Esophagus (tissue), 2 donors: ENCODE measurements around the gene BRCA1. TPM values are rescaled to one million over a fixed set of nuclear protein-coding genes. Genes with fewer than 3 reads are reported as not detected.
A peak's percentile ranks its signal among the peaks of the same experiment; 100 is the strongest.

Experiments used
- H3K27ac ChIP-seq, 2 donors: one replicate each; pipeline ENCODE4 v1.5.1; 2013; ENCODE audit warnings: low read depth in 2 of 2, mild to moderate bottlenecking in 2 of 2, inconsistent platforms in 1 of 2, low read length in 1 of 2, moderate library complexity in 1 of 2
- H3K27me3 ChIP-seq, 2 donors: one replicate each; pipeline ENCODE4 v1.6.1; 2013; ENCODE audit warnings: low read length in 2 of 2, control low read depth in 1 of 2, mild to moderate bottlenecking in 1 of 2; ENCODE audit not compliant: insufficient read depth in 2 of 2, control insufficient read depth in 1 of 2
- H3K36me3 ChIP-seq, 2 donors: one replicate each; pipeline ENCODE4 v1.6.1; 2013; ENCODE audit warnings: low read length in 1 of 2; ENCODE audit not compliant: control insufficient read depth in 2 of 2, insufficient read depth in 2 of 2
- H3K4me1 ChIP-seq, 2 donors: one replicate each; pipeline ENCODE4 v1.6.1; 2013; ENCODE audit warnings: low read length in 1 of 2; ENCODE audit not compliant: control insufficient read depth in 2 of 2, insufficient read depth in 2 of 2
- H3K4me3 ChIP-seq, 2 donors: one replicate each; pipeline ENCODE4 v1.5.1; 2013; ENCODE audit warnings: low read length in 2 of 2, mild to moderate bottlenecking in 2 of 2, low read depth in 1 of 2, moderate library complexity in 1 of 2
- H3K9me3 ChIP-seq, 2 donors: one replicate each; pipeline ENCODE4 v1.6.1; 2013; ENCODE audit warnings: mild to moderate bottlenecking in 2 of 2, low read depth in 1 of 2, low read length in 1 of 2, moderate library complexity in 1 of 2; ENCODE audit not compliant: control insufficient read depth in 2 of 2, insufficient read depth in 1 of 2
- WGBS, 2 donors: extraction: QIAGEN DNeasy Blood & Tissue Kit; methylation state at CpG; one replicate each; pipeline ENCODE4 v1.1.7; 2013; 5-methylcytosine and 5-hydroxymethylcytosine counted together
- polyA plus RNA-seq, 2 donors: library from polyadenylated mRNA; stranded (reverse); fragments of 200-250 nt; gene quantifications; one replicate each; pipeline ENCODE4 v1.2.3, GENCODE V29; 2013
- donor health status: healthy with polysubstance abuse.
- donor health status: Bipolar disorder and iron deficiency.

Gene BRCA1
- polyA plus RNA-seq, 2 donors: 3.7 to 3.8 TPM

GRCh38 chr17:43027091-43028032 is 97.8 kb downstream of the BRCA1 start:
- 80% methylated on average over 8 to 9 of the region's 9 CpGs for WGBS, 2 donors
- no peak overlapping the region for H3K27ac ChIP-seq
- H3K27me3 ChIP-seq: no peaks in the 10 kb centered on the region
- no peak overlapping the region for H3K4me3 ChIP-seq
- H3K9me3 ChIP-seq: no peaks in the 10 kb centered on the region
- no peaks in the 10 kb centered on the region for H3K36me3 ChIP-seq
- peaks cover 0 to 2% of the 10 kb centered on the region in 2 donors for H3K4me1 ChIP-seq

- H3K4me3 ChIP-seq: no peak overlapping the region
- WGBS, 2 donors: 77 to 78% methylated on average over 5 of the region's 5 CpGs
- no peaks in the 10 kb centered on the region for H3K36me3 ChIP-seq
- H3K27me3 ChIP-seq: no peaks in the 10 kb centered on the region
- no peaks in the 10 kb centered on the region for H3K9me3 ChIP-seq
- H3K4me1 ChIP-seq: peaks cover 0 to 2% of the 10 kb centered on the region in 2 donors
- H3K27ac ChIP-seq: no peak overlapping the region
Measured at GRCh38 chr17:43026595-43026994, 98.6 kb downstream of the BRCA1 start.

GRCh38 chr17:43025766-43026537 is 99.2 kb downstream of the BRCA1 start:
- Histone ChIP-seq H3K36me3 (no peaks in the 10 kb centered on the region), H3K4me1 (peaks cover 0 to 2% of the 10 kb centered on the region in 2 donors), H3K27ac (no peak overlapping the region), H3K4me3 (no peak overlapping the region), H3K9me3 (no peaks in the 10 kb centered on the region), H3K27me3 (no peaks in the 10 kb centered on the region)
- WGBS, 2 donors: 62 to 76% methylated on average over 14 to 16 of the region's 16 CpGs

DNA sequence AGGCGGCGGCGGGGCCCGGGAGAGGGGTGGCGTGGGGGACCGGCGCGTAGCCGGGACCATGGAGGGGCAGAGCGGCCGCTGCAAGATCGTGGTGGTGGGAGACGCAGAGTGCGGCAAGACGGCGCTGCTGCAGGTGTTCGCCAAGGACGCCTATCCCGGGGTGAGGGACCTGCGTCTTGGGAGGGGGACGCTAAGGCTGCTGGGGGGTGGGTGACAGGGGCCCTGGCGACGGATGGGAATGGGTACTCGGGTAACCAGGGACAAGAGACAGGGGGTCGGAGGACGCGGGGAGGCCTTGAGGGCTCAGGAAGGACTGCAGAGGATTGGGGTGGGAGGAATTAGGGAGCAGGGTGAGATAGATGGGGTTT is 99.9 kb downstream of the BRCA1 start:
- WGBS, 2 donors: 7% methylated on average over 20 to 27 of the region's 27 CpGs
- Histone ChIP-seq H3K27ac (peak overlapping the region in 1 of 2 donors; percentile 5), H3K4me3 (peak overlapping the region; percentile 33 to 40)

GRCh38 chr17:43024407-43025289 is 100.5 kb downstream of the BRCA1 start, which contains the start of gene RND2:
RND2 (plus strand) TSS chr17:43025231; CDS start chr17:43025348, 117 bp downstream.
- Histone ChIP-seq H3K4me1 (peaks cover 0 to 5% of the 10 kb centered on the region in 2 donors), H3K36me3 (peaks cover 0 to 2% of the 10 kb centered on the region in 2 donors), H3K27me3 (no peaks in the 10 kb centered on the region), H3K9me3 (no peaks in the 10 kb centered on the region), H3K27ac (peak within 1 kb of the TSS; percentile 57 to 62), H3K4me3 (peak within 1 kb of the TSS; percentile 39 to 40)
- 0 to 1% methylated on average over 49 to 61 of the region's 61 CpGs for WGBS, 2 donors

More for the DNA sequence above, 99.9 kb downstream of the BRCA1 start:
- H3K27me3 ChIP-seq: no peaks in the 10 kb centered on the region
- no peaks in the 10 kb centered on the region for H3K36me3 ChIP-seq
- peaks cover 0 to 2% of the 10 kb centered on the region in 2 donors for H3K4me1 ChIP-seq
- H3K9me3 ChIP-seq: no peaks in the 10 kb centered on the region

GRCh38 chr17:43021741-43022512 is 103.2 kb downstream of the BRCA1 start, which contains the start of gene VAT1:
VAT1 (minus strand) TSS chr17:43022385; CDS start chr17:43022322, 63 bp downstream.
- H3K27me3 ChIP-seq: no peaks in the 10 kb centered on the region
- 0 to 1% methylated on average over 75 to 80 of the region's 80 CpGs for WGBS, 2 donors
- peaks cover 0 to 11% of the 10 kb centered on the region in 2 donors for H3K36me3 ChIP-seq
- H3K4me3 ChIP-seq: peak within 1 kb of the TSS; percentile 83 to 97
- H3K4me1 ChIP-seq: peaks cover 2 to 11% of the 10 kb centered on the region in 2 donors
- H3K27ac ChIP-seq: peak within 1 kb of the TSS; percentile 88 to 92
- no peaks in the 10 kb centered on the region for H3K9me3 ChIP-seq

DNA sequence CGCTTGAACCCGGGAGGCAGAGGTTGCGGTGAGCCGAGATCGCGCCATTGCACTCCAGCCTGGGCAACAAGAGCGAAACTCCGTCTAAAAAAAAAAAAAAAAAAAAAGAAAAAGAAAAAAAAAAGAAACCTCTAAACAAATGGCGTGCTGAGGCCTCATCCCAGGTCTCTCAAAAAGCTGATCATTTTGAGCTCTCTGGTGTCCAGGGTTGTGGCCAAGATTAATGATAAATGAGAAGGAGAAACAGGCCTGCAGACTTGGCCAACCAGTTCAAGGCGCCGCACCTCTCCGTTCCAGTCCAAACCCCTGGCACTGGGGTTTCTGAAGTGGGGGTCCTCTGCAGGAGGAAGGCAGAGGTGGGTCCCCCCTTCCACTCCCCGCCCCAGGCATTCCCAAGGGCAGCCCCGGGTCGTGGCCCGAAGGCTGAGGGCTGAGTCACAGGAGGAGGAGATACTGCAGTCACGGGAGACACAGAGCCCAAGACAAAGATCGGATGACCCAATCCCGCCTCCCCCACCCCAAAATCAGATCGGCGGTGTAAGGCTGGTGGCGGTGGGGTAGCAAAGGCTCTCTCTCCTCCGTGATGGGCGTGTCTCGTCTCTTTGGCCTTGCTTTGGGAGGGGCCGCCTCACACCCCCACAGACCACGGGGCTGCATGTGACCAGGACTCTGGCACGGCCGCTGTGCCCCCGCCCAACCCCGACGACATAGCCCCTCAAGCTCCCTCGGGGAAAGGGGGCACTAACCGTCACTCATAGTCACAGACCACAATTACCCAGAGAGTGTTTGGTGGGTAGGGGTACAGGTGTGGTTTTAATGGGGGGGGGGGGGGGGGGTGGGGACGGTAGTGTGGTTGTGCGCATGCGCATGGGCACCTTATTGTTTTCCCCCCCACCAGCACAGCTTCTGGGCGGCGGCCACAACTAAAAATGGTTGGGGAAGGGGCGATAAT is 104.1 kb downstream of the BRCA1 start:
- H3K36me3 ChIP-seq: peaks cover 0 to 17% of the 10 kb centered on the region in 2 donors
- no peaks in the 10 kb centered on the region for H3K9me3 ChIP-seq
- peak overlapping the region; percentile 88 to 92 for H3K27ac ChIP-seq
- peak overlapping the region; percentile 83 to 97 for H3K4me3 ChIP-seq
- 15 to 19% methylated on average over 34 to 39 of the region's 40 CpGs for WGBS, 2 donors
- no peaks in the 10 kb centered on the region for H3K27me3 ChIP-seq
- peaks cover 2 to 11% of the 10 kb centered on the region in 2 donors for H3K4me1 ChIP-seq
